ENCODE results near the gene HOMEZ.
"Not testable (repeated sequence)": the region's sequence is repeated elsewhere in the genome, so short reads cannot be mapped to it uniquely, and the experiment has no call there.

Gene HOMEZ

GRCh38 chr14:23281247-23281646, 4.7 kb downstream of the HOMEZ start:
- DNase-seq = no peak

GRCh38 chr14:23277928-23278327, 8.0 kb downstream of the HOMEZ start:
- DNase-seq = not testable (repeated sequence)

GRCh38 chr14:23277189-23277588, 8.7 kb downstream of the HOMEZ start:
- no peak for DNase-seq

- DNase-seq = no peak
These were observed 10.5 kb downstream of the HOMEZ start for GRCh38 chr14:23275412-23275811.

GRCh38 chr14:23269193-23269592, 16.7 kb downstream of the HOMEZ start:
- no peak for DNase-seq

GRCh38 chr14:23260849-23261248, 25.1 kb downstream of the HOMEZ start:
- DNase-seq = not testable (repeated sequence)

GRCh38 chr14:23259426-23259825, 26.5 kb downstream of the HOMEZ start:
- no peak for DNase-seq

GRCh38 chr14:23258256-23258655, 27.7 kb downstream of the HOMEZ start:
- DNase-seq = no peak

- no peak for DNase-seq
These were observed 33.3 kb downstream of the HOMEZ start for GRCh38 chr14:23252420-23253333.

GRCh38 chr14:23252006-23252405, 33.9 kb downstream of the HOMEZ start:
- DNase-seq = no peak

- no peak for DNase-seq
These were observed 36.1 kb downstream of the HOMEZ start for GRCh38 chr14:23249824-23250223.

- DNase-seq = no peak
These were observed 37.3 kb downstream of the HOMEZ start for GRCh38 chr14:23248601-23249000.

GRCh38 chr14:23245282-23245681, 40.6 kb downstream of the HOMEZ start:
- no peak for DNase-seq

GRCh38 chr14:23243066-23243465, 42.9 kb downstream of the HOMEZ start:
- DNase-seq = no peak

- no peak for DNase-seq
These were observed 43.9 kb downstream of the HOMEZ start for GRCh38 chr14:23242076-23242475.

GRCh38 chr14:23241061-23241715, 44.7 kb downstream of the HOMEZ start:
- not testable (repeated sequence) for DNase-seq

GRCh38 chr14:23240661-23241060, 45.3 kb downstream of the HOMEZ start:
- DNase-seq = no peak

- peak; percentile 76 for DNase-seq
These were observed 47.9 kb downstream of the HOMEZ start, which contains the start of gene RNF212B for GRCh38 chr14:23237772-23238594. Gene RNF212B, plus strand, starts transcription at chr14:23237936. Its CDS starts 2,410 bp downstream, at chr14:23240346.

GRCh38 chr14:23232241-23232808, 53.6 kb downstream of the HOMEZ start:
- DNase-seq = not testable (repeated sequence)

- DNase-seq = no peak
These were observed 57.1 kb downstream of the HOMEZ start for GRCh38 chr14:23228812-23229211.

GRCh38 chr14:23227566-23227965, 58.4 kb downstream of the HOMEZ start:
- no peak for DNase-seq

- not testable (repeated sequence) for DNase-seq
These were observed 61.0 kb downstream of the HOMEZ start for GRCh38 chr14:23224958-23225357.

Measured in EL (cell line).